ENCODE results near the gene ECSCR.
A peak's percentile ranks its signal among the peaks of the same experiment; 100 is the strongest.
"Not testable (repeated sequence)": the region's sequence is repeated elsewhere in the genome, so short reads cannot be mapped to it uniquely, and the experiment has no call there.

ECSCR gene

DNA sequence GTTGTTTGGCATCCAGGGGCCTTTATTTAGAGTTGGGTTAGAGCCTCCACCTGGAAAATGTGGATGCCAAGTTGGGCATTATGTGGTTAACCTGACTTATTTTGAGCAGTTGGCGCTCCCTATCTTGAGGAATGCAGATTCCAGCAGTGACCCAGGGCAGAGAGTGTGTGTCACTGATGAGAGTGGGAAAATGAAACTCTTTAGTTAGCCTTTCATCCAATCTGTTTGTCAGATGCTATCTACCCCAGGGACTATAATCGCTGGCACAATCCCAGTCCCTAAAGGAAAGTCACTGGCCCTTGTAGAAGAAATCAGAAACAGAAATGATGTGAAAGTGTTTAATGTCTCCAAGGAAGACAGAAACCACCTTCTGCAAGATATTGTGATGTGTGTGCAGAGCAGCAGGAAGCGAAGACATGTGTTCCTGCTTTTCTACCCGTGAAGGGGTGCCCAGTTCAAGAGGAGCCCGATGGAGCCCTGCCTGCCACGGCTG lies 30.2 kb upstream of the ECSCR start:
- H3K4me3 ChIP-seq, result peak overlapping the region in 1 of 10 experiments; percentile 20; a peak in 2 of 20 replicates
- H3K36me3 ChIP-seq, result no peaks in the 10 kb centered on the region
- no peaks in the 10 kb centered on the region for H3K9me3 ChIP-seq (replicated peaks in 1 of 11)
- peak overlapping the region in 7 of 11 experiments; percentile 0 to 54 (median 13); a peak in 11 of 22 replicates for H3K9ac ChIP-seq
- H3K27ac ChIP-seq, result peak overlapping the region in 7 of 11 experiments; percentile 4 to 52 (median 26); a peak in 10 of 22 replicates
- H3K4me1 ChIP-seq, result peaks cover 48 to 89% (median 64%) of the 10 kb centered on the region in 10 experiments
- TF ChIP-seq Cebpa-rat (IDR thresholded peaks at IDR 0.05), result peak in 1 of 11 experiments; percentile 21; a peak in 1 of 22 replicates
- peak overlapping the region; percentile 61 to 80 (median 72) for H3K4me2 ChIP-seq
- H4K20me1 ChIP-seq, result no peaks in the 10 kb centered on the region
- H3K27me3 ChIP-seq, result no peaks in the 10 kb centered on the region

GRCh38 chr5:139488260-139488659 lies 25.7 kb upstream of the ECSCR start:
- Histone ChIP-seq H3K9ac (peak overlapping the region in 10 of 11 experiments; percentile 3 to 71 (median 56); a peak in 18 of 22 replicates), H3K27ac (peak overlapping the region; percentile 33 to 83 (median 78); a peak in 21 of 22 replicates), H3K4me2 (peak overlapping the region; percentile 61 to 90 (median 77)), H3K4me3 (peak overlapping the region in 2 of 10 experiments; percentile 7 to 25; a peak in 2 of 20 replicates), H4K20me1 (no peaks in the 10 kb centered on the region), H3K36me3 (no peaks in the 10 kb centered on the region), H3K27me3 (no peaks in the 10 kb centered on the region), H3K9me3 (replicated peaks in 1 of 11) (no peaks in the 10 kb centered on the region), H3K4me1 (peaks cover 41 to 91% (median 54%) of the 10 kb centered on the region in 10 experiments)
- TF ChIP-seq Cebpa-rat (IDR thresholded peaks at IDR 0.05), result no peak

- no peak overlapping the region for H3K27ac ChIP-seq
- no peaks in the 10 kb centered on the region for H3K9me3 ChIP-seq (replicated peaks in 1 of 11)
- peaks cover 50 to 82% (median 58%) of the 10 kb centered on the region in 10 experiments for H3K4me1 ChIP-seq
- H3K4me3 ChIP-seq, result no peak overlapping the region
- H4K20me1 ChIP-seq, result peaks cover 0 to 3% (median 0%) of the 10 kb centered on the region in 11 experiments; a peak in 3 of 22 replicates
- peaks cover 0 to 4% (median 0%) of the 10 kb centered on the region in 11 experiments; a peak in 2 of 22 replicates for H3K36me3 ChIP-seq
- H3K9ac ChIP-seq, result no peak overlapping the region
- TF ChIP-seq Cebpa-rat (IDR thresholded peaks at IDR 0.05), result no peak
- H3K4me2 ChIP-seq, result 0 out of 22 replicates have a peak overlapping the region, but pooled peaks of 1 of the 11 experiments have one; percentile 7
- H3K27me3 ChIP-seq, result no peaks in the 10 kb centered on the region
Observed at GRCh38 chr5:139486201-139486600, 23.7 kb upstream of the ECSCR start.

DNA sequence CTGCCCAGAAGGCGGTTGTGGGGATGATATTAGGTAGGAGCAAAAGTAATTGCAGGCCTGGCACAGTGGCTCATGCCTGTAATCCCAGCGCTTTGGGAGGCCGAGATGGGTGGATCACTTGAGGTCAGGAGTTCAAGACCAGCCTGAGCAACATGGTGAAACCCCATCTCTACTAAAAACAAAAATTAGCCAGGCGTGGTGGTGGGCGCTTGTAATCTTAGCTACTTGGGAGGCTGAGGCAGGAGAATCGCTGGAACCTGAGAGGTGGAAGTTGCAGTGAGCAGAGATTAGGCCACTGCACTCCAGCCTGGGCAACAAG lies 20.3 kb upstream of the ECSCR start:
- H4K20me1 ChIP-seq, result peaks cover 0 to 37% (median 0%) of the 10 kb centered on the region in 11 experiments; a peak in 5 of 22 replicates
- H3K27ac ChIP-seq, result peak overlapping the region; percentile 67 to 98 (median 92); a peak in 21 of 22 replicates
- peaks cover 0 to 37% (median 13%) of the 10 kb centered on the region in 11 experiments; a peak in 16 of 22 replicates for H3K36me3 ChIP-seq
- H3K4me3 ChIP-seq, result peak overlapping the region in 8 of 10 experiments; percentile 48 to 93 (median 78); a peak in 15 of 20 replicates
- H3K4me2 ChIP-seq, result peak overlapping the region; percentile 83 to 100 (median 99)
- H3K9me3 ChIP-seq (replicated peaks in 1 of 11); H3K27me3 ChIP-seq: not testable (repeated sequence)
- peaks cover 65 to 81% (median 75%) of the 10 kb centered on the region in 10 experiments for H3K4me1 ChIP-seq
- peak overlapping the region; percentile 76 to 96 (median 86); a peak in 20 of 22 replicates for H3K9ac ChIP-seq

- H3K9me3 ChIP-seq (replicated peaks in 1 of 11), result no peaks in the 10 kb centered on the region
- peak within 1 kb of the TSS; percentile 67 to 98 (median 92) for H3K27ac ChIP-seq
- peaks cover 0 to 43% (median 19%) of the 10 kb centered on the region in 11 experiments; a peak in 17 of 22 replicates for H3K36me3 ChIP-seq
- peak within 1 kb of the TSS; percentile 76 to 96 (median 86) for H3K9ac ChIP-seq
- H3K4me1 ChIP-seq, result peaks cover 68 to 81% (median 79%) of the 10 kb centered on the region in 10 experiments
- H4K20me1 ChIP-seq, result peaks cover 0 to 43% (median 0%) of the 10 kb centered on the region in 11 experiments; a peak in 6 of 22 replicates
- H3K27me3 ChIP-seq, result no peaks in the 10 kb centered on the region
- TF ChIP-seq Cebpa-rat (IDR thresholded peaks at IDR 0.05), result no peak
- peak within 1 kb of the TSS; percentile 83 to 100 (median 99) for H3K4me2 ChIP-seq
- peak within 1 kb of the TSS; percentile 48 to 93 (median 69) for H3K4me3 ChIP-seq
Observed at GRCh38 chr5:139482050-139482889, 19.7 kb upstream of the ECSCR start, which contains the start of gene STING1. STING1 (minus strand) TSS chr5:139482758; CDS start chr5:139481704, 1,054 bp downstream.

- Histone ChIP-seq H3K27me3 (no peaks in the 10 kb centered on the region), H3K9ac (peak overlapping the region; percentile 76 to 96 (median 86)), H3K4me1 (peaks cover 75 to 87% (median 81%) of the 10 kb centered on the region in 10 experiments), H4K20me1 (peaks cover 0 to 49% (median 0%) of the 10 kb centered on the region in 11 experiments; a peak in 7 of 22 replicates), H3K4me3 (peak overlapping the region; percentile 48 to 93 (median 69)), H3K4me2 (peak overlapping the region; percentile 83 to 100 (median 99)), H3K27ac (peak overlapping the region; percentile 67 to 98 (median 92)), H3K9me3 (replicated peaks in 1 of 11) (no peaks in the 10 kb centered on the region), H3K36me3 (peaks cover 0 to 50% (median 24%) of the 10 kb centered on the region in 11 experiments; a peak in 17 of 22 replicates)
- TF ChIP-seq Cebpa-rat (IDR thresholded peaks at IDR 0.05), result no peak
Observed at GRCh38 chr5:139481580-139482049, 19.1 kb upstream of the ECSCR start.

DNA sequence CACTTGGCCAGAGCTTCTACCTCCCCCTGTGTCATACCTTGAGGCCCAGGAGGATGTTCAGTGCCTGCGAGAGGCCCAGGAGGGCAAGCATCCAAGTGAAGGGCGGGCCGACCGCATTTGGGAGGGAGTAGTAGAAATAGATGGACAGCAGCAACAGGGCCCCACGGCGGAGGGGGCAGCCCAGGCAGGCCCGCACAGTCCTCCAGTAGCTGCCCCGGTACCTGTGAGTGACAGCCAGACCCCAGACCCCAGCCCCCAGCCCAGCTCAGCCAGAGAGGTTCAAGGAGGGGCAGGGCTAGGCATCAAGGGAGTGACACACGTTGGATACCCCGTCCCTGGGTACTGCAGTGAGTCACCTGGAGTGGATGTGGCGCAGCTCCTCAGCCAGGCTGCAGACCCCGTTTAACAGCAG lies 18.6 kb upstream of the ECSCR start:
- Histone ChIP-seq H3K4me1 (peaks cover 76 to 92% (median 84%) of the 10 kb centered on the region in 10 experiments), H3K9me3 (replicated peaks in 1 of 11) (no peaks in the 10 kb centered on the region), H3K9ac (peak overlapping the region; percentile 76 to 96 (median 86)), H3K4me3 (peak overlapping the region; percentile 48 to 93 (median 69)), H3K27ac (peak overlapping the region; percentile 67 to 98 (median 92); a peak in 21 of 22 replicates), H3K36me3 (peaks cover 0 to 54% (median 25%) of the 10 kb centered on the region in 11 experiments; a peak in 17 of 22 replicates), H3K4me2 (peak overlapping the region; percentile 83 to 100 (median 99)), H3K27me3 (no peaks in the 10 kb centered on the region), H4K20me1 (peaks cover 0 to 54% (median 0%) of the 10 kb centered on the region in 11 experiments; a peak in 7 of 22 replicates)
- TF ChIP-seq Cebpa-rat (IDR thresholded peaks at IDR 0.05), result no peak

- Histone ChIP-seq H4K20me1 (peaks cover 0 to 68% (median 0%) of the 10 kb centered on the region in 11 experiments; a peak in 7 of 22 replicates), H3K27ac (peak overlapping the region in 6 of 11 experiments; percentile 12 to 95 (median 20); a peak in 4 of 22 replicates), H3K4me3 (peak overlapping the region in 5 of 10 experiments; percentile 67 to 93 (median 88); a peak in 8 of 20 replicates), H3K36me3 (peaks cover 0 to 66% (median 30%) of the 10 kb centered on the region in 11 experiments; a peak in 17 of 22 replicates), H3K4me2 (peak overlapping the region; percentile 83 to 100 (median 99); a peak in 21 of 22 replicates), H3K4me1 (peaks cover 83 to 100% (median 92%) of the 10 kb centered on the region in 10 experiments), H3K9ac (peak overlapping the region in 5 of 11 experiments; percentile 79 to 96 (median 91); a peak in 9 of 22 replicates)
- not testable (repeated sequence) for H3K27me3 ChIP-seq; H3K9me3 ChIP-seq (replicated peaks in 1 of 11)
Observed at GRCh38 chr5:139479729-139480128, 17.2 kb upstream of the ECSCR start.

- Histone ChIP-seq H4K20me1 (peaks cover 0 to 68% (median 0%) of the 10 kb centered on the region in 11 experiments; a peak in 7 of 22 replicates), H3K4me1 (peaks cover 83 to 100% (median 92%) of the 10 kb centered on the region in 10 experiments), H3K4me2 (peak overlapping the region; percentile 83 to 100 (median 99); a peak in 21 of 22 replicates), H3K4me3 (peak overlapping the region in 4 of 10 experiments; percentile 86 to 93 (median 90); a peak in 8 of 20 replicates), H3K9ac (peak overlapping the region in 8 of 11 experiments; percentile 19 to 96 (median 54); a peak in 10 of 22 replicates), H3K27ac (peak overlapping the region in 8 of 11 experiments; percentile 0 to 95 (median 26); a peak in 8 of 22 replicates), H3K36me3 (peaks cover 0 to 74% (median 30%) of the 10 kb centered on the region in 11 experiments; a peak in 17 of 22 replicates)
- not testable (repeated sequence) for H3K9me3 ChIP-seq (replicated peaks in 1 of 11); H3K27me3 ChIP-seq
Observed at GRCh38 chr5:139478657-139479423, 16.3 kb upstream of the ECSCR start.
